CD4-positive, alpha-beta T cell treated with Interleukin-10 for 1 hour (primary cell): ENCODE results near the gene SYT15B.
"Not testable (repeated sequence)": the region's sequence is repeated elsewhere in the genome, so short reads cannot be mapped to it uniquely, and the experiment has no call there.

Source experiments
- DNase-seq: peaks from one replicate; pipeline ENCODE4 v3.0.0-alpha.2; 2020

SYT15B gene

GRCh38 chr10:47763554-47764175 lies at the start of gene SYT15B:
SYT15B (minus strand) TSS chr10:47763592; CDS start chr10:47762640, 952 bp downstream.
- not testable (repeated sequence) for DNase-seq

GRCh38 chr10:47779590-47779989 lies 16.2 kb upstream of the SYT15B start:
- DNase-seq, result not testable (repeated sequence)

- not testable (repeated sequence) for DNase-seq
Observed at GRCh38 chr10:47775361-47776231, 12.2 kb upstream of the SYT15B start.

GRCh38 chr10:47770745-47771144 lies 7.4 kb upstream of the SYT15B start:
- not testable (repeated sequence) for DNase-seq

- DNase-seq, result not testable (repeated sequence)
Observed at GRCh38 chr10:47768578-47769115, 5.3 kb upstream of the SYT15B start.

GRCh38 chr10:47768085-47768484 lies 4.7 kb upstream of the SYT15B start:
- not testable (repeated sequence) for DNase-seq

GRCh38 chr10:47767236-47767635 lies 3.8 kb upstream of the SYT15B start:
- DNase-seq, result not testable (repeated sequence)

GRCh38 chr10:47765232-47765631 lies 1.8 kb upstream of the SYT15B start:
- not testable (repeated sequence) for DNase-seq

GRCh38 chr10:47762674-47763553 lies 478 bp downstream of the SYT15B start:
- not testable (repeated sequence) for DNase-seq

- DNase-seq, result not testable (repeated sequence)
Observed at GRCh38 chr10:47758855-47759254, 4.5 kb downstream of the SYT15B start.

- DNase-seq, result not testable (repeated sequence)
Observed at GRCh38 chr10:47756169-47756568, 7.2 kb downstream of the SYT15B start.

- DNase-seq, result not testable (repeated sequence)
Observed at GRCh38 chr10:47753871-47754270, 9.5 kb downstream of the SYT15B start.

GRCh38 chr10:47753176-47753575 lies 10.2 kb downstream of the SYT15B start:
- DNase-seq, result not testable (repeated sequence)

GRCh38 chr10:47751821-47752220 lies 11.6 kb downstream of the SYT15B start:
- DNase-seq, result not testable (repeated sequence)

GRCh38 chr10:47750360-47750759 lies 13.0 kb downstream of the SYT15B start:
- DNase-seq, result not testable (repeated sequence)

- DNase-seq, result not testable (repeated sequence)
Observed at GRCh38 chr10:47746780-47747376, 16.5 kb downstream of the SYT15B start.

GRCh38 chr10:47744881-47745280 lies 18.5 kb downstream of the SYT15B start:
- not testable (repeated sequence) for DNase-seq

- DNase-seq, result peak; percentile 37
Observed at GRCh38 chr10:47743611-47744550, 19.5 kb downstream of the SYT15B start.

- peak; percentile 3 for DNase-seq
Observed at GRCh38 chr10:47740868-47741267, 22.5 kb downstream of the SYT15B start.

GRCh38 chr10:47730911-47731310 lies 32.5 kb downstream of the SYT15B start:
- DNase-seq, result not testable (repeated sequence)

- DNase-seq, result not testable (repeated sequence)
Observed at GRCh38 chr10:47725740-47726139, 37.7 kb downstream of the SYT15B start.
